HCT116 (cell line): ENCODE results near the gene ERBB4. TPM values are rescaled to one million over a fixed set of nuclear protein-coding genes. Genes with fewer than 3 reads are reported as not detected.

Source experiments
- ATAC-seq: fragments of 200-7000 bp; cut with Tn5 transposase; 2 replicates; pipeline ENCODE4 v1.9.1; 2020; ENCODE audit warnings: mild to moderate bottlenecking, moderate library complexity
- BruUV-seq: library from RNA; stranded (reverse); fragments of 400-500 nt; replicated peaks from 2 replicates; lab custom pipeline; 2021; lab: Mats Ljungman, UMichigan
- CTCF ChIA-PET: fragments of 300-600 bp; sonication (Branson Sonifier 250); formaldehyde crosslinking; loops from one replicate; lab custom pipeline; 2021; ENCODE audit warnings: antibody characterized with exemption; lab: Charles Lee
- POLR2A ChIA-PET: fragments of 300-600, 350-600 bp; sonication (Branson Sonifier 250); formaldehyde crosslinking; loops from one replicate; lab custom pipeline; 2021; ENCODE audit warnings: antibody characterized with exemption; lab: Charles Lee
- RAD21 ChIA-PET, 2 experiments: fragments of 300-600 bp; sonication (Branson Sonifier 250); formaldehyde crosslinking; loops; one replicate each; lab custom pipeline; 2023; ENCODE audit warnings: low total read pairs in 2 of 2; ENCODE audit not compliant: uncharacterized antibody in 2 of 2, unreplicated experiment in 2 of 2, low non-redundant PET in 1 of 2; lab: Charles Lee
- DNase-seq: peaks from one replicate; pipeline ENCODE4 v3.0.0-alpha.2; 2010; ENCODE audit warnings: low read depth, low spot score
- H2AFZ ChIP-seq: fragments of 200-600 bp; shearing (Covaris generic), sonication (generic); 2 replicates; pipeline ENCODE4 v1.6.1; 2017; ENCODE audit warnings: low read depth, mixed run types, mixed read lengths, antibody characterized with exemption, low read length; ENCODE audit not compliant: poor library complexity, severe bottlenecking
- H3K27ac ChIP-seq: 2 replicates; pipeline ENCODE4 v1.5.1; 2012; ENCODE audit warnings: low read depth, low read length
- H3K27me3 ChIP-seq: fragments of 200-600 bp; sonication (generic); 2 replicates; pipeline ENCODE4 v1.6.1; 2016; ENCODE audit warnings: mixed run types, low read length, mixed read lengths; ENCODE audit not compliant: insufficient read depth
- H3K36me3 ChIP-seq, 2 experiments: fragments of 200-500 bp in 1 of 2; fragments of 200-600 bp in 1 of 2; sonication (Bioruptor generic) in 1 of 2; sonication (generic) in 1 of 2; 2 replicates each; pipeline versions ENCODE4 v1.5.1 to v1.6.1; 2014 to 2016; ENCODE audit warnings: low read length in 2 of 2, inconsistent platforms in 1 of 2, mixed read lengths in 1 of 2, mixed run types in 1 of 2; ENCODE audit not compliant: insufficient read depth in 2 of 2, control insufficient read depth in 1 of 2
- H3K4me1 ChIP-seq, 2 experiments: fragments of 200-600 bp in 1 of 2; sonication (generic) in 1 of 2; 2 replicates each; pipeline versions ENCODE4 v1.5.1 to v1.6.1; 2012 to 2017; ENCODE audit warnings: low read length in 2 of 2, inconsistent platforms in 1 of 2, mild to moderate bottlenecking in 1 of 2, mixed read lengths in 1 of 2, mixed run types in 1 of 2, moderate library complexity in 1 of 2; ENCODE audit not compliant: insufficient read depth in 2 of 2, control insufficient read depth in 1 of 2
- H3K4me2 ChIP-seq: fragments of 200-600 bp; sonication (generic); 2 replicates; pipeline ENCODE4 v1.6.1; 2017; ENCODE audit warnings: mixed run types, low read length, mixed read lengths
- H3K4me3 ChIP-seq, 2 experiments: fragments of 200-600 bp in 1 of 2; sonication (generic) in 1 of 2; replicated peaks in 1 of 2; 2 replicates each; pipeline ENCODE4 v1.5.1; 2011 to 2016; ENCODE audit warnings: low read length in 2 of 2, control low read depth in 1 of 2, low read depth in 1 of 2, mild to moderate bottlenecking in 1 of 2, mixed read lengths in 1 of 2, mixed run types in 1 of 2
- H3K79me2 ChIP-seq: fragments of 200-600 bp; sonication (generic); 2 replicates; pipeline ENCODE4 v1.6.1; 2017; ENCODE audit warnings: mild to moderate bottlenecking, mixed run types, low read length, moderate library complexity, mixed read lengths; ENCODE audit not compliant: insufficient read depth
- H3K9ac ChIP-seq: fragments of 200-600 bp; sonication (generic); 2 replicates; pipeline ENCODE4 v1.6.1; 2016; ENCODE audit warnings: low read length, mixed read lengths
- H3K9me2 ChIP-seq: fragments of 200-600 bp; sonication (generic), shearing (Covaris generic); 2 replicates; pipeline ENCODE4 v1.6.1; 2017; ENCODE audit warnings: mixed run types, mild to moderate bottlenecking, moderate library complexity; ENCODE audit not compliant: insufficient read depth
- H3K9me3 ChIP-seq, 2 experiments: fragments of 200-500 bp in 1 of 2; fragments of 200-600 bp in 1 of 2; sonication (Bioruptor generic) in 1 of 2; sonication (generic) in 1 of 2; 2 replicates each; pipeline ENCODE4 v1.6.1; 2014 to 2017; ENCODE audit warnings: low read length in 2 of 2, mixed read lengths in 2 of 2, inconsistent platforms in 1 of 2, low read depth in 1 of 2, mild to moderate bottlenecking in 1 of 2, mixed run types in 1 of 2, moderate library complexity in 1 of 2; ENCODE audit not compliant: control insufficient read depth in 1 of 2, insufficient read depth in 1 of 2
- H4K20me1 ChIP-seq: fragments of 200-600 bp; sonication (generic), shearing (Covaris generic); 2 replicates; pipeline ENCODE4 v1.6.1; 2017; ENCODE audit warnings: mixed run types, mild to moderate bottlenecking, moderate library complexity; ENCODE audit not compliant: insufficient read depth
- CEBPB ChIP-seq: IDR thresholded peaks from 2 replicates; pipeline ENCODE4 v1.6.1; 2012; ENCODE audit warnings: low read depth
- EGR1 ChIP-seq: IDR thresholded peaks from 2 replicates; pipeline ENCODE4 v1.6.1; 2012; ENCODE audit warnings: low read depth
- ELF1 ChIP-seq: IDR thresholded peaks from 2 replicates; pipeline ENCODE4 v1.6.1; 2012; ENCODE audit warnings: low read depth, borderline replicate concordance
- EZH2phosphoT487 ChIP-seq: fragments of 200-600 bp; IDR thresholded peaks from 2 replicates; pipeline ENCODE4 v1.6.1; 2018; ENCODE audit warnings: antibody characterized with exemption, borderline replicate concordance
- FOSL1 ChIP-seq: IDR thresholded peaks from 2 replicates; pipeline ENCODE4 v1.6.1; 2012; ENCODE audit warnings: low read depth
- MAX ChIP-seq: IDR thresholded peaks from 2 replicates; pipeline ENCODE4 v1.6.1; 2012
- POLR2A ChIP-seq: IDR thresholded peaks from 2 replicates; pipeline ENCODE4 v1.7.0; 2011; ENCODE audit warnings: borderline replicate concordance; ENCODE audit not compliant: insufficient read depth, insufficient read length; ENCODE audit errors: extremely low read depth
- RAD21 ChIP-seq: IDR thresholded peaks from 2 replicates; pipeline ENCODE4 v1.6.1; 2012; ENCODE audit warnings: low read depth, mild to moderate bottlenecking
- SRF ChIP-seq: IDR thresholded peaks from 2 replicates; pipeline ENCODE4 v1.6.1; 2012; ENCODE audit warnings: low read depth
- YY1 ChIP-seq: IDR thresholded peaks from 2 replicates; pipeline ENCODE4 v1.6.1; 2011; ENCODE audit warnings: low read length, low read depth, moderate library complexity, mild to moderate bottlenecking; ENCODE audit not compliant: insufficient replicate concordance; ENCODE audit errors: extremely low read depth
- ZBTB33 ChIP-seq: IDR thresholded peaks from 2 replicates; pipeline ENCODE4 v1.6.1; 2011; ENCODE audit warnings: mild to moderate bottlenecking, low read length, moderate library complexity; ENCODE audit not compliant: insufficient replicate concordance; ENCODE audit errors: extremely low read depth
- intact Hi-C: fragments of 100-400 bp; cut with micrococcal nuclease; formaldehyde crosslinking; loops from 2 replicates; pipeline ENCODE4 v1.10.0; 2022
- total RNA-seq: library from RNA; stranded (reverse); gene quantifications from one replicate; pipeline ENCODE4 v1.2.1, GENCODE V29; 2021; ENCODE audit not compliant: unreplicated experiment

The ERBB4 gene
- total RNA-seq, 1 experiment from 2014 or later, result 0.10 TPM

GRCh38 chr2:212328712-212329496 lies 209.7 kb downstream of the ERBB4 start:
- H2AFZ ChIP-seq, result no peak overlapping the region
- no peaks in the 10 kb centered on the region for H3K27me3 ChIP-seq
- no peak overlapping the region for H3K4me3 ChIP-seq
- H3K9ac ChIP-seq, result no peak overlapping the region
- H4K20me1 ChIP-seq, result no peaks in the 10 kb centered on the region
- TF ChIP-seq POLR2A, result no peak
- no peak for TF ChIP-seq CEBPB
- no peak for TF ChIP-seq ZBTB33
- ChIA-PET POLR2A (no interaction called here), CTCF (no interaction called here), RAD21 (no interaction called here)
- no peaks in the 10 kb centered on the region for H3K79me2 ChIP-seq
- H3K4me2 ChIP-seq, result no peak overlapping the region
- H3K9me3 ChIP-seq, result no peaks in the 10 kb centered on the region
- DNase-seq, result no peak
- no peaks in the 10 kb centered on the region for H3K36me3 ChIP-seq
- ATAC-seq, result no peak
- no TSS peak for BruUV-seq
- H3K27ac ChIP-seq, result no peak overlapping the region
- intact Hi-C loops, result no loop called here
- H3K4me1 ChIP-seq, result no peaks in the 10 kb centered on the region
- H3K9me2 ChIP-seq, result no peaks in the 10 kb centered on the region

- intact Hi-C loops, result no loop called here
- RAD21 ChIA-PET, result no interaction called here
- Histone ChIP-seq H4K20me1 (no peaks in the 10 kb centered on the region), H3K4me2 (no peak overlapping the region), H3K79me2 (no peaks in the 10 kb centered on the region), H3K4me3 (no peak overlapping the region), H3K9me2 (no peaks in the 10 kb centered on the region), H3K4me1 (no peaks in the 10 kb centered on the region), H3K9me3 (no peaks in the 10 kb centered on the region), H2AFZ (no peak overlapping the region), H3K27ac (no peak overlapping the region), H3K36me3 (no peaks in the 10 kb centered on the region), H3K27me3 (no peaks in the 10 kb centered on the region), H3K9ac (no peak overlapping the region)
- POLR2A ChIA-PET, result no interaction called here
- TF ChIP-seq EGR1 (no peak), ELF1 (no peak), SRF (no peak), MAX (no peak), EZH2phosphoT487 (no peak), RAD21 (no peak), YY1 (no peak), FOSL1 (no peak), ZBTB33 (no peak), CEBPB (no peak)
- BruUV-seq, result no TSS peak
- ATAC-seq (no peak), DNase-seq (no peak)
- CTCF ChIA-PET, result no interaction called here
Measured at GRCh38 chr2:212328136-212328535, 210.5 kb downstream of the ERBB4 start.
